IMR-90 (cell line): ENCODE data around the gene ETV4. TPM values are rescaled to one million over a fixed set of nuclear protein-coding genes. Genes with fewer than 3 reads are reported as not detected.

Experiments
- ATAC-seq: fragments of 200-7000 bp; cut with Tn5 transposase; 2 replicates; pipeline ENCODE4 v1.9.1; 2020; ENCODE audit warnings: low read depth, mild to moderate bottlenecking, moderate library complexity
- BruUV-seq: library from RNA; stranded (reverse); fragments of 400-500 nt; replicated peaks from 2 replicates; lab custom pipeline; 2021; lab: Mats Ljungman, UMichigan
- CTCF ChIA-PET: fragments of 300-600 bp; formaldehyde crosslinking; extraction: SDS; loops from one replicate; lab custom pipeline; 2021; ENCODE audit warnings: antibody characterized with exemption; lab: Yijun Ruan, JAX
- POLR2A ChIA-PET: fragments of 300-600 bp; sonication (Branson Sonifier 250); formaldehyde crosslinking; loops from one replicate; lab custom pipeline; 2022; ENCODE audit warnings: antibody characterized with exemption; ENCODE audit not compliant: unreplicated experiment; lab: Charles Lee
- DNase-seq: peaks from one replicate; pipeline ENCODE4 v3.0.0; 2013
- H2AFZ ChIP-seq: replicated peaks from 2 replicates; pipeline ENCODE3; 2013; ENCODE audit warnings: low read length, mild to moderate bottlenecking; ENCODE audit not compliant: poor library complexity
- H2AK5ac ChIP-seq: 2 replicates; pipeline ENCODE4 v1.6.1; 2013; ENCODE audit warnings: low read depth, low read length, inconsistent platforms
- H2AK9ac ChIP-seq: replicated peaks from 2 replicates; pipeline ENCODE3; 2013; ENCODE audit warnings: mild to moderate bottlenecking, low read depth, low read length, moderate library complexity; ENCODE audit not compliant: poor library complexity
- H2BK120ac ChIP-seq: 2 replicates; pipeline ENCODE4 v1.6.1; 2013; ENCODE audit warnings: low read depth, low read length, inconsistent platforms
- H2BK15ac ChIP-seq: 3 replicates; pipeline ENCODE4 v1.6.1; 2013; ENCODE audit warnings: low read depth, low read length, inconsistent platforms
- H2BK20ac ChIP-seq: 2 replicates; pipeline ENCODE4 v1.6.1; 2013; ENCODE audit warnings: low read depth, mild to moderate bottlenecking, inconsistent platforms, low read length, moderate library complexity
- H2BK5ac ChIP-seq: 2 replicates; pipeline ENCODE4 v1.6.1; 2013; ENCODE audit warnings: mild to moderate bottlenecking, low read depth, low read length, inconsistent platforms; ENCODE audit not compliant: poor library complexity, severe bottlenecking
- H3K14ac ChIP-seq: replicated peaks from 2 replicates; pipeline ENCODE4 v1.6.1; 2013; ENCODE audit warnings: low read depth, low read length, inconsistent platforms
- H3K18ac ChIP-seq: 2 replicates; pipeline ENCODE4 v1.6.1; 2013; ENCODE audit warnings: low read depth, low read length, control low read depth
- H3K23ac ChIP-seq: 2 replicates; pipeline ENCODE4 v1.6.1; 2013; ENCODE audit warnings: low read depth, low read length, inconsistent platforms
- H3K27ac ChIP-seq: 2 replicates; pipeline ENCODE4 v1.5.1; 2013; ENCODE audit warnings: mild to moderate bottlenecking, control low read depth, low read length; ENCODE audit not compliant: insufficient read depth
- H3K27me3 ChIP-seq: 2 replicates; pipeline ENCODE4 v1.6.1; 2013; ENCODE audit warnings: low read length; ENCODE audit not compliant: control insufficient read depth, insufficient read depth
- H3K36me3 ChIP-seq: 2 replicates; pipeline ENCODE4 v1.6.1; 2013; ENCODE audit warnings: low read length, mixed read lengths; ENCODE audit not compliant: control insufficient read depth, insufficient read depth
- H3K4ac ChIP-seq: 2 replicates; pipeline ENCODE4 v1.6.1; 2013; ENCODE audit warnings: low read depth, low read length, inconsistent platforms
- H3K4me1 ChIP-seq: 2 replicates; pipeline ENCODE4 v1.6.1; 2013; ENCODE audit warnings: low read length, mixed read lengths; ENCODE audit not compliant: control insufficient read depth, insufficient read depth
- H3K4me2 ChIP-seq: 2 replicates; pipeline ENCODE4 v1.6.1; 2013; ENCODE audit warnings: low read depth, mild to moderate bottlenecking, control low read depth, low read length, moderate library complexity
- H3K4me3 ChIP-seq: 2 replicates; pipeline ENCODE4 v1.5.1; 2013; ENCODE audit warnings: low read depth, mild to moderate bottlenecking, control low read depth, low read length, moderate library complexity; ENCODE audit not compliant: insufficient read depth
- H3K56ac ChIP-seq: 2 replicates; pipeline ENCODE4 v1.6.1; 2013; ENCODE audit warnings: low read length, inconsistent platforms; ENCODE audit not compliant: insufficient read depth; ENCODE audit errors: extremely low read depth
- H3K79me1 ChIP-seq, 2 experiments: 2 replicates each; pipeline ENCODE4 v1.6.1; 2013; ENCODE audit warnings: low read length in 2 of 2, inconsistent platforms in 1 of 2, low read depth in 1 of 2
- H3K9ac ChIP-seq: 2 replicates; pipeline ENCODE4 v1.6.1; 2013; ENCODE audit warnings: low read depth, low read length, control low read depth
- H3K9me1 ChIP-seq: 2 replicates; pipeline ENCODE4 v1.6.1; 2013; ENCODE audit warnings: low read length, inconsistent platforms; ENCODE audit not compliant: insufficient read depth
- H3K9me3 ChIP-seq: 2 replicates; pipeline ENCODE4 v1.6.1; 2013; ENCODE audit warnings: low read length; ENCODE audit not compliant: control insufficient read depth, insufficient read depth
- H4K20me1 ChIP-seq: 2 replicates; pipeline ENCODE4 v1.6.1; 2013; ENCODE audit warnings: low read length, inconsistent platforms; ENCODE audit not compliant: insufficient read depth
- H4K5ac ChIP-seq: 2 replicates; pipeline ENCODE4 v1.6.1; 2013; ENCODE audit warnings: mild to moderate bottlenecking, low read depth, low read length, control low read depth
- H4K8ac ChIP-seq, 2 experiments: 2 replicates each; pipeline ENCODE4 v1.6.1; 2013; ENCODE audit warnings: low read depth in 2 of 2, low read length in 2 of 2, control low read depth in 1 of 2, inconsistent platforms in 1 of 2
- H4K91ac ChIP-seq: 2 replicates; pipeline ENCODE4 v1.6.1; 2013; ENCODE audit warnings: low read depth, low read length, inconsistent platforms; ENCODE audit not compliant: insufficient read depth
- NFE2L2 ChIP-seq: fragments of 150-350 bp; IDR thresholded peaks from 2 replicates; pipeline ENCODE4 v1.6.1; 2016; ENCODE audit warnings: low read depth, mild to moderate bottlenecking, low read length
- RCOR1 ChIP-seq: IDR thresholded peaks from 2 replicates; pipeline ENCODE4 v1.6.1; 2012; ENCODE audit warnings: mild to moderate bottlenecking, low read length, improper control_type of control experiment; ENCODE audit not compliant: insufficient replicate concordance
- WGBS, 2 experiments: methylation state at CpG; one replicate each; pipeline versions ENCODE4 v1.1.5 to v1.1.7; 2013; ENCODE audit warnings: missing lambda C conversion rate in 2 of 2; ENCODE audit not compliant: insufficient read length in 1 of 2; ENCODE audit errors: extremely low coverage in 2 of 2; 5-methylcytosine and 5-hydroxymethylcytosine counted together
- dilution Hi-C: fragments of 300-500 bp; cut with HindIII; formaldehyde crosslinking; loops from one replicate; pipeline ENCODE4 v1.14.3; 2018; ENCODE audit warnings: low sequenced_read_pairs; ENCODE audit not compliant: unreplicated experiment
- in situ Hi-C: fragments of 300-500 bp; cut with MboI; formaldehyde crosslinking; loops from 3 replicates; pipeline ENCODE4 v1.14.3; 2019; ENCODE audit warnings: low sequenced_read_pairs, inconsistent platforms, mixed read lengths
- intact Hi-C: fragments of 100-400 bp; cut with micrococcal nuclease; formaldehyde crosslinking; loops from 2 replicates; pipeline ENCODE4 v1.10.0; 2022
- polyA plus RNA-seq, 3 experiments: library from polyadenylated mRNA; depleted of rRNA; stranded (reverse); fragments of >200 nt; gene quantifications; 2 replicates each; pipeline ENCODE4 v1.2.3, GENCODE V29; 2012; ENCODE audit warnings: low replicate concordance in 1 of 3
- total RNA-seq: library from RNA; depleted of rRNA; stranded (reverse); fragments of >200 nt; gene quantifications from 2 replicates; pipeline ENCODE4 v1.2.3, GENCODE V29; 2012

ETV4 gene
- total and polyA plus RNA-seq, 2 of the 4 experiments (the other 2 are of a cell fraction) = 4.3 to 13.2 TPM

DNA sequence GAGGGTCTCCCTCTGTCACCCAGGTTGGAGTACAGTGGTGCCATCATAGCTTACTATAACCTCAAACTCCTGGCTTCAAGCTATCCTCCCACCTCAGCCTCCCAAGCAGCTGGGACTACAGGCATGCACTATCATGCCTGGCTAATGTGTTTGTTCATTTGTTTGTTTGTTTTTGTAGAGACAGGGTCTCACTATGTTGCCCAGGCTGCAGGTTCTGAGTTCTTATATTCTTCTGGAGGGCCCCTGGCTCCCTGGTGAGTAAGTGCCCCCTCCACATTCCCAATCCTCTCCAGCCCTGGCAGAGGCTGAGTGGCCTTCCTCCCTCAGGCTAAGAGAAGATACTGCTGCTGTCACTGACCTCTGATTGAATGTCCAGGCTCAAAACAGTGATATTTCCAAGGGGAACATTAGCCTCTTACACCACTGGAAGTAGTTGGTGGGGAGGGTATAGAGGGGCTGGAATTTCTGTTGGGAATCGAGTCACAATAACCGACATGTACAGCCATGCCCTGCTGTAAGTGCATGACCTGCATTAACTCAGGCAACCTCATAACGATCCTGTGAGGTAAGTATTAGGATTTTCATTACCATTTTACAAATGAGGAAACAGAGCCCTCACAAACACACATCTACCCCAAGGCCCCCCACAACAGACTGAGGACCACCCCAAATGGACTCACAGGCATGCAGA, 2.7 kb upstream of the ETV4 start:
- TF ChIP-seq NFE2L2 (no peak), RCOR1 (no peak)
- intact Hi-C loops (no loop called here), in situ Hi-C loops (no loop called here), dilution Hi-C loops (no loop called here)
- peaks cover 9% of the 10 kb centered on the region for H3K4me1 ChIP-seq
- H3K4me3 ChIP-seq = no peak overlapping the region
- H2BK5ac ChIP-seq = no peak overlapping the region
- H4K20me1 ChIP-seq = no peaks in the 10 kb centered on the region
- no peak overlapping the region for H4K5ac ChIP-seq
- H3K4me2 ChIP-seq = no peak overlapping the region
- no peak overlapping the region for H2AK5ac ChIP-seq
- no CpG with 5 or more reads among the region's 3 CpGs for whole genome bisulfite sequencing, 2 experiments
- no peak overlapping the region for H3K4ac ChIP-seq
- no peak overlapping the region for H4K91ac ChIP-seq
- peaks cover 0 to 13% of the 10 kb centered on the region in 2 experiments; a peak in 2 of 4 replicates for H3K79me1 ChIP-seq
- H2BK20ac ChIP-seq = no peak overlapping the region
- H3K9me3 ChIP-seq = no peaks in the 10 kb centered on the region
- H2AK9ac ChIP-seq = no peak overlapping the region
- BruUV-seq = no TSS peak
- no peak overlapping the region for H2AFZ ChIP-seq
- no peak overlapping the region for H3K27ac ChIP-seq
- no peak overlapping the region for H2BK15ac ChIP-seq
- no peak overlapping the region for H3K18ac ChIP-seq
- no peak for ATAC-seq
- H3K14ac ChIP-seq = no peak overlapping the region
- no peak for DNase-seq
- H3K23ac ChIP-seq = no peak overlapping the region
- no peak overlapping the region for H3K9ac ChIP-seq
- ChIA-PET CTCF (no interaction called here), POLR2A (no interaction called here)
- H4K8ac ChIP-seq = no peak overlapping the region
- H3K56ac ChIP-seq = no peak overlapping the region
- no peaks in the 10 kb centered on the region for H3K36me3 ChIP-seq
- H3K27me3 ChIP-seq = no peaks in the 10 kb centered on the region
- no peak overlapping the region for H2BK120ac ChIP-seq
- peaks cover 3% of the 10 kb centered on the region; the same call in 1 of the 2 replicates for H3K9me1 ChIP-seq
